Measurements from ENCODE around the gene SUCO.

DNA sequence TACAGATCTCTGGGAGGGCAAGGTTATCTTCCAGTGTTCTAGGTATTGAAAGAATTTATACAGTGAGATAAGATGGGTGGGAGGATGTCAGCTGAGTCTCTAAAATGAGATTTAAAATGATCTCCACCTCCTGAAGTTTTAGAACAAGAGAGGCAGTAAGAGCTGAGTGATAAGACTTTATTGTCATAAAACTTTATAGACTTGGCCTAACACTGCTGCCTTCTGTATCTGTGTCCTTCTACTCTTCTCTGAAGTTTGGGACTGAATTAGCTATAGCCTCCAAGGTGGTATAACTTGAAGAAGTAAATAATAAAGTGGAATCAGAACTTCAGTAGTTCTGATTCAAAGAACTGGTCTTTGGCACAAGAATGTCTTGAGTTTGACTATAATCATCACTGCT is 48.3 kb downstream of the SUCO start:
- TF ChIP-seq, protein P1, sequence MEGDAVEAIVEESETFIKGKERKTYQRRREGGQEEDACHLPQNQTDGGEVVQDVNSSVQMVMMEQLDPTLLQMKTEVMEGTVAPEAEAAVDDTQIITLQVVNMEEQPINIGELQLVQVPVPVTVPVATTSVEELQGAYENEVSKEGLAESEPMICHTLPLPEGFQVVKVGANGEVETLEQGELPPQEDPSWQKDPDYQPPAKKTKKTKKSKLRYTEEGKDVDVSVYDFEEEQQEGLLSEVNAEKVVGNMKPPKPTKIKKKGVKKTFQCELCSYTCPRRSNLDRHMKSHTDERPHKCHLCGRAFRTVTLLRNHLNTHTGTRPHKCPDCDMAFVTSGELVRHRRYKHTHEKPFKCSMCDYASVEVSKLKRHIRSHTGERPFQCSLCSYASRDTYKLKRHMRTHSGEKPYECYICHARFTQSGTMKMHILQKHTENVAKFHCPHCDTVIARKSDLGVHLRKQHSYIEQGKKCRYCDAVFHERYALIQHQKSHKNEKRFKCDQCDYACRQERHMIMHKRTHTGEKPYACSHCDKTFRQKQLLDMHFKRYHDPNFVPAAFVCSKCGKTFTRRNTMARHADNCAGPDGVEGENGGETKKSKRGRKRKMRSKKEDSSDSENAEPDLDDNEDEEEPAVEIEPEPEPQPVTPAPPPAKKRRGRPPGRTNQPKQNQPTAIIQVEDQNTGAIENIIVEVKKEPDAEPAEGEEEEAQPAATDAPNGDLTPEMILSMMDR (IDR thresholded peaks at IDR 0.05), result no peak
- no peak for TF ChIP-seq POLR2A (IDR thresholded peaks at IDR 0.05)
